Cerebellar nuclear complex (tissue), 1 donor: Measurements from ENCODE around the gene ZNF582.
"Not testable (repeated sequence)": the region's sequence is repeated elsewhere in the genome, so short reads cannot be mapped to it uniquely, and the experiment has no call there.

Experiments
- DNase-seq, 2 experiments: peaks; one replicate each; lab custom pipeline; 2025; lab: John Stamatoyannopoulos, UW

The ZNF582 gene

GRCh38 chr19:56351208-56351607 is 42.1 kb downstream of the ZNF582 start:
- no peak for DNase-seq

- DNase-seq = no peak
Measured at GRCh38 chr19:56350416-56351045, 42.8 kb downstream of the ZNF582 start.

GRCh38 chr19:56348289-56348877 is 45.0 kb downstream of the ZNF582 start:
- DNase-seq = no peak

- no peak for DNase-seq
Measured at GRCh38 chr19:56347163-56347778, 46.1 kb downstream of the ZNF582 start.

- no peak for DNase-seq
Measured at GRCh38 chr19:56341948-56342347, 51.4 kb downstream of the ZNF582 start.

GRCh38 chr19:56339031-56339430 is 54.3 kb downstream of the ZNF582 start:
- DNase-seq = not testable (repeated sequence)

- DNase-seq = not testable (repeated sequence)
Measured at GRCh38 chr19:56337077-56337476, 56.3 kb downstream of the ZNF582 start.

- DNase-seq = not testable (repeated sequence)
Measured at GRCh38 chr19:56335371-56335770, 58.0 kb downstream of the ZNF582 start.

GRCh38 chr19:56333506-56333905 is 59.8 kb downstream of the ZNF582 start:
- no peak for DNase-seq
